GM12873 (cell line): ENCODE data around the gene CTXN1.

ENCODE experiments used
- TF ChIP-seq, protein P1 (sequence below): IDR thresholded peaks from 2 replicates; pipeline ENCODE4 v1.5.1; 2012; ENCODE audit warnings: low read depth, mild to moderate bottlenecking, moderate library complexity, low read length, control low read depth; ENCODE audit not compliant: insufficient read depth; ENCODE audit errors: missing control alignments

Gene CTXN1

DNA sequence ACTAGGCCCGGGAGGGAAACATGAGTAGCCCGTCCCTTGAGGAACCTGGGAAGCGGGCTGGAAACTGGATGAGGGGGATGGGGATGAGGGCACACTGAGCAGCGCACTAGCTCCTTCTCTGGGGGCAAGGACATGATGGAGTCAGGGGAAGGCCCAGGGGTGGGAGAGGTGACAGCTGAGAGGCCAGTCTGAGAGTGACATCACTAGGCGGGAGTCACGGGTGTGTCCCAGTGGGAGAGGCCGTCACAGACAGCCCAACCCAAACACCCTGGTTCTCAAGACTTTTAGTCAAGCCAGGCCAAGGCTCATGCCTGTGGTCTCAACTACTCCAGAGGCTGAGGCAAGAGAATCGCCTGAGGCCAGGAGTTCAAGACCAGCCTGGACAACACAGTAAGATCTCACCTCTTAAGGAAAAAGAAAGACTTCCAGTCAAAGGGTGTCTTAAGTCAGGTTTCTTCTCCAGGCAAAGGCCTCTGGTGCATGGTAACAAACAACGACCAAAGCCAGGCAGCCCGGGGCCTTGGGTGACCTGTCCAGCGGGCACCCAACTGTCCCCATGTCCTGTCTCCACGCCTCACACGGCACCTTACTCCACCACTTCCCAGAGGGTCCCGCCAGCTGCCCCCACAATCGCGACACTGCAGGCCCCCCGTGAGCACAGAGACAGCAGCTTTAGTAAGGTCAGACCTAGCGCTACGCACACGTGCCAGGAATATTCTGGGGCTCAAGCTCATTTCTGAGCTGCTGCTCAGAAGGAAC, 43.0 kb upstream of the CTXN1 start:
- TF ChIP-seq, protein P1, sequence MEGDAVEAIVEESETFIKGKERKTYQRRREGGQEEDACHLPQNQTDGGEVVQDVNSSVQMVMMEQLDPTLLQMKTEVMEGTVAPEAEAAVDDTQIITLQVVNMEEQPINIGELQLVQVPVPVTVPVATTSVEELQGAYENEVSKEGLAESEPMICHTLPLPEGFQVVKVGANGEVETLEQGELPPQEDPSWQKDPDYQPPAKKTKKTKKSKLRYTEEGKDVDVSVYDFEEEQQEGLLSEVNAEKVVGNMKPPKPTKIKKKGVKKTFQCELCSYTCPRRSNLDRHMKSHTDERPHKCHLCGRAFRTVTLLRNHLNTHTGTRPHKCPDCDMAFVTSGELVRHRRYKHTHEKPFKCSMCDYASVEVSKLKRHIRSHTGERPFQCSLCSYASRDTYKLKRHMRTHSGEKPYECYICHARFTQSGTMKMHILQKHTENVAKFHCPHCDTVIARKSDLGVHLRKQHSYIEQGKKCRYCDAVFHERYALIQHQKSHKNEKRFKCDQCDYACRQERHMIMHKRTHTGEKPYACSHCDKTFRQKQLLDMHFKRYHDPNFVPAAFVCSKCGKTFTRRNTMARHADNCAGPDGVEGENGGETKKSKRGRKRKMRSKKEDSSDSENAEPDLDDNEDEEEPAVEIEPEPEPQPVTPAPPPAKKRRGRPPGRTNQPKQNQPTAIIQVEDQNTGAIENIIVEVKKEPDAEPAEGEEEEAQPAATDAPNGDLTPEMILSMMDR: no peak

DNA sequence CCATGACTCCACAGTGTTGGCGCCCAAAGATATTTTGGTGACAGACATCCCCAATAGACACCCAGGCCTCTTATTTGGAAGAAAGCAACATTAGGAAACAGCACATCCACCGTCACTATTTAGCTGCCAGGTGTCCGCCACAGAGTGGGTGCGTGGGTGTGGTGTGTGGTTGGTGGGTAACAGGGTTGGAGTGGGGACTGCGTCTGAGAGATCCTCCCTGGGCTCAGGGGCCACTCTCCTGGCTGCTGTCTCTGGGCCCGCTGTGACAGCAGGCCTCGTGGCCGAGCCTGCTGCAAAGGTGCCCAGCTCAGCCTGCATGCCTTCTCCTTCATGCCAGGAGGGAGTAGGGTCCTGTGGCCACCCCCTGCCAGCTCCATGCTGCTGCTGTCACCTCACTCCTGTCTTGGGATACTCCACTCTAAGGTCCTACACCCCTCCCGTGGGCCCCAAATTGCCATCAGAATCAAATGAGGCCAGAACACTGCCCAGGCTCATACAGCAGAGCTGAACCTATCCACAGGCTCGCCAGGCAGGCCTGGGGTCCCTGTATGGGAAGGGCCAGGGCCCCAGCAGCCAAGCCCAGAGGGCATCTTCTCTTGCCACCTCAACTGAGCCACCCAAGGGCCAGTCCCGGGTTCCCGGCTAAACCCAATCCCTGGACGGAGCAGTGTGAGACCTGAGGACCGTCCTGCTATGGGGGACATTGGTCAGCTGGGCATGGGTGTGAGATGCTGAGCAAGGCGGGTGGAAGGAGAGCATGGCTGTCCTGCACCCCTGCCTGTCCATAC, 42.3 kb upstream of the CTXN1 start:
- TF ChIP-seq, protein P1: no peak

DNA sequence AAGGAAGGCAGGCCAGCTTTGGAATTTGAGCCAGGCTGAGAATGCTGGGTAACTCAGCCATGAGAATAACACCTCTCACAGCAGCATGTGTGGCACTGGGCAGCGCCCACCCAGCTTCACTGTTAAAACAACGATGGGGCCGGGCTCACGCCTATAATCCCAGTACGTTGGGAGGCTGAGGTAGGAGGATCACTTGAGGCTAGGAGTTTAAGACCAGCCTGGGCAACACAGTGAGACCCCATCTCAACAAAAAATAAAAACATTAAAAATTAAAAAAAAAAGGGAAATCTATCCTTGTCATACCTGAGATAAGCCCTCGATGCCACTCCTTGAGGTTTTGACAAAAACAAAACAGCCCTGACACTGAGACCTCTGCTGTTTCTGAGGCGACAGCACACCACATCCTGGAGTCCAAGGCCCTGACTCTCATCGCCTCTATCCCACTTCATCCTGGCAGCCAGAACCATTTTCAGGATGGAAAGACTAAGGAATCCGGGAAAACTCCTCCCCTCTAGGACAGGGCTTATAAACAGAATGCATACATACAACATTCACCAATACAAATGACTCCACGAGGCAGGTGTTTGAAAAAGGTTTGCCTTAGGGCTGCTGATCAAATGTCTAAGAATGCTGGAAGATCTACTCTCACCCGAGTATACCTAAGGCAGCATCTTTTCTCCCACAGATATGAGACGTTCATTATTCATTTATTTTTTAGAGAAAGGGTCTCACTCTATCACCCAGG, 40.2 kb upstream of the CTXN1 start:
- TF ChIP-seq, protein P1: no peak

DNA sequence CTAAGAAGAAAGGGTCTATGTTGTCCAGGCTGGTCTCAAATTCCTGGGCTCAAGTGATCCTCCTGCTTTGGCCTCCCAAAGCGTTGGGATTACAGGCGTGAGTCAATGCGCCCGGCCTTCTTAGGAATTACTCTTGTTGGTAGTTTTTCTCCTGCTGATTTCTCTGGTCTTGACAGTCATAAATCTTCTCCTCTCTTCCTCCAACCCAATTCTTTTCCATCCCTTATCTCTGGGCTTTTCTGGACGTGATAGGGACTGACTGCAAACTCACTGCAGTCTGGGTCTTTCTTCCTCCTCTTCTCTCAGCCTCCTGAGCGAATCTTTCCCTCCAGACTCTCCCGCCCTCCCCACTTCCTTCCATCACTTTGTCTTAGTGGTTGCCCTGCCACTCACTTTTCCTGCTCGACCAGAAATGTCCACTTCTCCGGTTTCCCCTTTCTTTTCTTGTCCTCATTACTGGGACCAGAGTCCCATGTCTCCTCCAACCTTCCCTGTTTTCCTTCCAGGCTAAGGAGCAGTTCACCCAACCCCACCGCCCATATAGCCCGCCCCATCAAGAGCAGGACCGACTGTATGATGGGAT, 39.4 kb upstream of the CTXN1 start:
- TF ChIP-seq, protein P1: no peak

DNA sequence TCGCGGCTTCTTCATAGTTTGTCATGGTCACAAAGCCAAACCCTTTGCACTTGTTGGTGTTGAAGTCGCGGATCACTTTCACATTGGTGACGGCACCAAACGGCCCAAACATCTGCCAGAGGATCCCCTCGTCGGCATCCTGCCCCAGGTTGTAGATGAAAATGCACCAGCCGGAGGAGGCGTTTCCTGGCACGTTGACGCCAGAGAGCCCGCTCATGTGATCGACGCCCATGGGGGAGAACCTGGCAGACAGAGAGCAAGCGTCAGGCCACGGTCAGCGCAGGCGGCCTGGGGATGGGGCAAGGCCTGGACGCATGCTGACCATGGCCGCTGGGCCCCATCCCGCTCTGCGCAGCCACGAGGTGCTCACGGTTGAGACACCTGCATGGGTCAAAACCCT, 37.6 kb upstream of the CTXN1 start:
- TF ChIP-seq, protein P1: no peak

DNA sequence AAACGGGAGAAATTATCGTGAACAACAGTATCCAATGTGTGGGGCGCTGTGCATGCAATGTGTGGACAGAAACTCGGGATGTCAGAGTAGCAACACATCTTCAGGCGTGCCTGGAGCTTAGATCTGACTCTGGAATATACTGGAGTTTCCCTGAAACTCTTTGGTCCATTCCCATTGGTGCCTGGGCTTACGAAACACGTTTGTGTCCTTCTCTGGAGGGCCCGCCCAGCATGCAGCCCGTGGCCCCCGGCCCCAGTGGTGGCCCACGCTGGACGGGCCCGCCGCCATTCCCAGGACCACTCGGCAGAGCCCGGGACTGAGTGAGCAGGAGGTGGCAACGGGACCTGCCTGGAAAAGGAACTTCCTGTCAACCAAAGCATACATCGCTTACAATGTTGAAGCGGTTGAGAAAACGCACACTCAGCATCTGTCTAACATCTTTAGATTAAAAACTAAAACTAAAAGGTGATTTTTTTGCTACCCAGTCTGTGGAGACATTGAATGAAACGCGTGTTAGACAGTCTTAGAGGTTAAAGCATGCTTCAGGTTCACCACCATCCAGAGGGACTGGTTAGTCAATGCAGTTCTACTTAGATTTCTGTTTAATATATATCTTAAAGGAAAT, 36.8 kb upstream of the CTXN1 start:
- TF ChIP-seq, protein P1: no peak
